Stimulated activated CD4-positive, alpha-beta T cell treated with anti-CD3 and anti-CD28 coated beads, Interleukin-12 subunit alpha, Interleukin-12 subunit beta, amount 100 ng/mL, for 48 hours (primary cell): ENCODE measurements around the gene ANGPTL3.

Experiments used
- DNase-seq, 3 donors: peaks; one replicate each; pipeline ENCODE4 v3.0.0-alpha.2; 2020; ENCODE audit warnings: low read depth in 2 of 3, low spot score in 1 of 3

ANGPTL3 gene

GRCh38 chr1:62625415-62625814 lies 28.1 kb downstream of the ANGPTL3 start:
- DNase-seq = no peak

DNA sequence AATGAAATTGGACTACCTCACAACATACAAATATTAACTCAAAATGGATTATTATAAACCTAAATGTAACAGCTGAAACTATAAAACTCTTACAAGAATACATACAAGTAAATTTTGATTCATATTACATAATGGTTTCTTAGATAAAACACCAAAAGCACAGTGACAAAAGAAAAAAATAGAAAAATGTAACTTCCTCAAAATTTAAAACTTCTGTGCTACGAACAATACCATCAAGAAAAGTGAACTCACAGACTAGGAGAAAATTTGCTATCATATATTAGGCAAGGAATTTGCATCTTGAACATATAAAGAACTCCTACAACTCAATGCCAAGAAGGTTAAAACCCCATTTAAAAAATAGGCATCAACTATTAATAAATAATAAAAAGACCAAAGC lies 31.2 kb downstream of the ANGPTL3 start:
- DNase-seq = no peak

GRCh38 chr1:62637392-62638105 lies 40.2 kb downstream of the ANGPTL3 start:
- no peak for DNase-seq

- DNase-seq = no peak
Measured at GRCh38 chr1:62643283-62643682, 46.0 kb downstream of the ANGPTL3 start.

DNA sequence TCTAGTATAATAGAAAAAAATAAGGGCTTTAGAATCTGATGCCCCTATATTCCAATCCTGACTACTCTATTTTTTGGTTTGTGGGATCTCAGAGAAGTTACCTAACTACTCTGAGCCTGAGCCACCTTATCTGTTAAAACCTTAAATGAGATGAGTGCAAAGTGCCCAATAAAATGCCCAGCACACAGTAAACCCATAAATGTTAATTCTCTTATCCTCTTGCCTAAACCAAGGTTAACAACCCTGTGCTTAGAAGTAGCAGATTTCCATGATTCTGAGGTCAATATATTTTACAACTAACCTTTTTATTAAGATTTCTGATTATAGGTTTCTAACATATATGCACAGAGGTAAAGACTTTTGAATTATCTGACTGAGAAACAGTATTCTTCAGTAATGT lies 55.1 kb downstream of the ANGPTL3 start:
- DNase-seq = no peak

DNA sequence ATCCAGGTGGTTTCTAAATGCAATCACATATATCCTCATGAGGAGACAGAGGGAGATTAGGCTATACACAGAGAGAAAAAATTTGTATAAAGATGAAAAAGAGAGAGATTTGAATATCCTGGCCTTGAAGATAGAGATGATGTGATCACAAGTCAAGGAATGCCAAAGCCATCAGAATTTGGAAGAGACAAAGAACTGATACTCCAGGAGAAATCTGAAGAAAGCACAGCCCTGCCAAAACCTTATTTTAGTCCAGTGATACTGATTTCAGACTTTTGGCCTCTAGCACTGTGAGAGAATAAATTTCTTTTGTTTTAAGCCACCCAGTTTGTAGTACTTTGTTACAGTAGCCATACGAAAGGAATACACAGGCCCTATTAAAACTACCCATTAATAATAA lies 57.4 kb downstream of the ANGPTL3 start:
- no peak for DNase-seq
